ENCODE data around the gene CDH13. TPM values are rescaled to one million over a fixed set of nuclear protein-coding genes. Genes with fewer than 3 reads are reported as not detected.

Gene CDH13
- total RNA-seq, 1 experiment from 2014 or later, result 0.56 TPM

- Histone ChIP-seq H3K4me2 (ENCODE audit: low read depth, low read length, poor library complexity, severe bottlenecking) (no peak overlapping the region), H3K9ac (ENCODE audit: low read length) (no peak overlapping the region)
- no peak for DNase-seq
Observed at GRCh38 chr16:82638095-82638798, 11.5 kb downstream of the CDH13 start.

GRCh38 chr16:82639263-82639662, 12.5 kb downstream of the CDH13 start:
- Histone ChIP-seq H3K4me2 (ENCODE audit: low read depth, low read length, poor library complexity, severe bottlenecking) (no peak overlapping the region), H3K27ac (ENCODE audit: low read length) (no peak overlapping the region), H2AFZ (ENCODE audit: low read length) (no peak overlapping the region), H3K4me3 (ENCODE audit: low read length) (no peak overlapping the region), H4K20me1 (ENCODE audit: insufficient read depth, low read depth, low read length) (no peaks in the 10 kb centered on the region), H3K9ac (ENCODE audit: low read length) (no peak overlapping the region), H3K27me3 (ENCODE audit: low read length) (no peaks in the 10 kb centered on the region), H3K4me1 (ENCODE audit: low read length) (no peaks in the 10 kb centered on the region), H3K9me2 (replicated peaks; ENCODE audit: insufficient read depth, low read length) (no peaks in the 10 kb centered on the region), H3K79me2 (ENCODE audit: low read length) (no peaks in the 10 kb centered on the region), H3K9me3 (ENCODE audit: low read length) (no peaks in the 10 kb centered on the region), H3K36me3 (ENCODE audit: insufficient read depth, low read length) (no peaks in the 10 kb centered on the region)
- DNase-seq, result no peak

More at GRCh38 chr16:82638095-82638798, 11.5 kb downstream of the CDH13 start:
- H3K9me3 ChIP-seq (ENCODE audit: low read length), result no peaks in the 10 kb centered on the region
- H3K27me3 ChIP-seq (ENCODE audit: low read length), result no peaks in the 10 kb centered on the region
- no peaks in the 10 kb centered on the region for H3K9me2 ChIP-seq (replicated peaks; ENCODE audit: insufficient read depth, low read length)
- no peaks in the 10 kb centered on the region for H3K79me2 ChIP-seq (ENCODE audit: low read length)
- no peaks in the 10 kb centered on the region for H3K4me1 ChIP-seq (ENCODE audit: low read length)
- H2AFZ ChIP-seq (ENCODE audit: low read length), result no peak overlapping the region
- H3K27ac ChIP-seq (ENCODE audit: low read length), result no peak overlapping the region
- H3K36me3 ChIP-seq (ENCODE audit: insufficient read depth, low read length), result no peaks in the 10 kb centered on the region
- no peaks in the 10 kb centered on the region for H4K20me1 ChIP-seq (ENCODE audit: insufficient read depth, low read depth, low read length)
- H3K4me3 ChIP-seq (ENCODE audit: low read length), result no peak overlapping the region

- no peak overlapping the region for H3K9ac ChIP-seq (ENCODE audit: low read length)
- DNase-seq, result peak; percentile 80
- H3K27me3 ChIP-seq (ENCODE audit: low read length), result no peaks in the 10 kb centered on the region
- no peak overlapping the region for H3K4me2 ChIP-seq (ENCODE audit: low read depth, low read length, poor library complexity, severe bottlenecking)
- no peak overlapping the region for H3K4me3 ChIP-seq (ENCODE audit: low read length)
- no peaks in the 10 kb centered on the region for H3K4me1 ChIP-seq (ENCODE audit: low read length)
- H3K79me2 ChIP-seq (ENCODE audit: low read length), result no peaks in the 10 kb centered on the region
- H2AFZ ChIP-seq (ENCODE audit: low read length), result no peak overlapping the region
- no peaks in the 10 kb centered on the region for H4K20me1 ChIP-seq (ENCODE audit: insufficient read depth, low read depth, low read length)
- no peaks in the 10 kb centered on the region for H3K9me3 ChIP-seq (ENCODE audit: low read length)
- H3K9me2 ChIP-seq (replicated peaks; ENCODE audit: insufficient read depth, low read length), result no peaks in the 10 kb centered on the region
- no peaks in the 10 kb centered on the region for H3K36me3 ChIP-seq (ENCODE audit: insufficient read depth, low read length)
- H3K27ac ChIP-seq (ENCODE audit: low read length), result no peak overlapping the region
Observed at GRCh38 chr16:82639666-82640336, 13.0 kb downstream of the CDH13 start.

GRCh38 chr16:82641336-82641984, 14.7 kb downstream of the CDH13 start:
- Histone ChIP-seq H3K9me3 (ENCODE audit: low read length) (no peaks in the 10 kb centered on the region), H3K4me1 (ENCODE audit: low read length) (no peaks in the 10 kb centered on the region), H2AFZ (ENCODE audit: low read length) (no peak overlapping the region), H3K36me3 (ENCODE audit: insufficient read depth, low read length) (no peaks in the 10 kb centered on the region), H3K27me3 (ENCODE audit: low read length) (no peaks in the 10 kb centered on the region), H3K9me2 (replicated peaks; ENCODE audit: insufficient read depth, low read length) (no peaks in the 10 kb centered on the region), H3K9ac (ENCODE audit: low read length) (no peak overlapping the region), H4K20me1 (ENCODE audit: insufficient read depth, low read depth, low read length) (no peaks in the 10 kb centered on the region), H3K79me2 (ENCODE audit: low read length) (no peaks in the 10 kb centered on the region), H3K4me3 (ENCODE audit: low read length) (no peak overlapping the region), H3K27ac (ENCODE audit: low read length) (no peak overlapping the region), H3K4me2 (ENCODE audit: low read depth, low read length, poor library complexity, severe bottlenecking) (no peak overlapping the region)
- peak; percentile 72 for DNase-seq

GRCh38 chr16:82643136-82643535, 16.4 kb downstream of the CDH13 start:
- Histone ChIP-seq H3K36me3 (ENCODE audit: insufficient read depth, low read length) (no peaks in the 10 kb centered on the region), H3K27ac (ENCODE audit: low read length) (no peak overlapping the region), H3K27me3 (ENCODE audit: low read length) (no peaks in the 10 kb centered on the region), H3K4me1 (ENCODE audit: low read length) (no peaks in the 10 kb centered on the region), H3K9me3 (ENCODE audit: low read length) (no peaks in the 10 kb centered on the region), H3K9me2 (replicated peaks; ENCODE audit: insufficient read depth, low read length) (no peaks in the 10 kb centered on the region), H3K4me3 (ENCODE audit: low read length) (no peak overlapping the region), H2AFZ (ENCODE audit: low read length) (no peak overlapping the region), H3K9ac (ENCODE audit: low read length) (no peak overlapping the region), H4K20me1 (ENCODE audit: insufficient read depth, low read depth, low read length) (no peaks in the 10 kb centered on the region), H3K4me2 (ENCODE audit: low read depth, low read length, poor library complexity, severe bottlenecking) (no peak overlapping the region), H3K79me2 (ENCODE audit: low read length) (no peaks in the 10 kb centered on the region)
- DNase-seq, result no peak

- Histone ChIP-seq H3K36me3 (ENCODE audit: insufficient read depth, low read length) (no peaks in the 10 kb centered on the region), H4K20me1 (ENCODE audit: insufficient read depth, low read depth, low read length) (no peaks in the 10 kb centered on the region), H3K27ac (ENCODE audit: low read length) (no peak overlapping the region), H2AFZ (ENCODE audit: low read length) (no peak overlapping the region), H3K9me2 (replicated peaks; ENCODE audit: insufficient read depth, low read length) (no peaks in the 10 kb centered on the region), H3K9ac (ENCODE audit: low read length) (no peak overlapping the region), H3K27me3 (ENCODE audit: low read length) (no peaks in the 10 kb centered on the region), H3K79me2 (ENCODE audit: low read length) (no peaks in the 10 kb centered on the region), H3K4me1 (ENCODE audit: low read length) (no peaks in the 10 kb centered on the region), H3K9me3 (ENCODE audit: low read length) (no peaks in the 10 kb centered on the region), H3K4me2 (ENCODE audit: low read depth, low read length, poor library complexity, severe bottlenecking) (no peak overlapping the region), H3K4me3 (ENCODE audit: low read length) (no peak overlapping the region)
- no peak for DNase-seq
Observed at GRCh38 chr16:82643936-82644630, 17.3 kb downstream of the CDH13 start.

- Histone ChIP-seq H3K9ac (ENCODE audit: low read length) (no peak overlapping the region), H3K27ac (ENCODE audit: low read length) (no peak overlapping the region), H3K4me1 (ENCODE audit: low read length) (peaks cover 3% of the 10 kb centered on the region), H4K20me1 (ENCODE audit: insufficient read depth, low read depth, low read length) (no peaks in the 10 kb centered on the region), H3K79me2 (ENCODE audit: low read length) (no peaks in the 10 kb centered on the region), H3K9me3 (ENCODE audit: low read length) (no peaks in the 10 kb centered on the region), H2AFZ (ENCODE audit: low read length) (no peak overlapping the region), H3K9me2 (replicated peaks; ENCODE audit: insufficient read depth, low read length) (no peaks in the 10 kb centered on the region), H3K4me2 (ENCODE audit: low read depth, low read length, poor library complexity, severe bottlenecking) (no peak overlapping the region), H3K4me3 (ENCODE audit: low read length) (no peak overlapping the region), H3K36me3 (ENCODE audit: insufficient read depth, low read length) (no peaks in the 10 kb centered on the region), H3K27me3 (ENCODE audit: low read length) (no peaks in the 10 kb centered on the region)
- no peak for DNase-seq
Observed at GRCh38 chr16:82646504-82646903, 19.7 kb downstream of the CDH13 start.

GRCh38 chr16:82649766-82650165, 23.0 kb downstream of the CDH13 start:
- Histone ChIP-seq H3K4me1 (ENCODE audit: low read length) (peaks cover 29% of the 10 kb centered on the region), H3K36me3 (ENCODE audit: insufficient read depth, low read length) (no peaks in the 10 kb centered on the region), H3K4me3 (ENCODE audit: low read length) (no peak overlapping the region), H3K4me2 (ENCODE audit: low read depth, low read length, poor library complexity, severe bottlenecking) (no peak overlapping the region), H3K27ac (ENCODE audit: low read length) (no peak overlapping the region), H3K79me2 (ENCODE audit: low read length) (no peaks in the 10 kb centered on the region), H3K9me3 (ENCODE audit: low read length) (no peaks in the 10 kb centered on the region), H4K20me1 (ENCODE audit: insufficient read depth, low read depth, low read length) (no peaks in the 10 kb centered on the region), H3K9ac (ENCODE audit: low read length) (no peak overlapping the region), H3K27me3 (ENCODE audit: low read length) (no peaks in the 10 kb centered on the region), H2AFZ (ENCODE audit: low read length) (no peak overlapping the region), H3K9me2 (replicated peaks; ENCODE audit: insufficient read depth, low read length) (no peaks in the 10 kb centered on the region)
- no peak for DNase-seq
